HT-29 (cell line): ENCODE measurements around the gene SCD5. TPM values are rescaled to one million over a fixed set of nuclear protein-coding genes. Genes with fewer than 3 reads are reported as not detected.

Experiments
- DNase-seq: peaks from one replicate; pipeline ENCODE4 v3.0.0-alpha.2; 2015; ENCODE audit warnings: low spot score
- total RNA-seq: library from RNA; depleted of rRNA; stranded (reverse); fragments of >200 nt; shearing (Covaris generic); gene quantifications from 2 replicates; pipeline ENCODE4 v1.2.3, GENCODE V29; 2014

Gene SCD5
- total RNA-seq, 1 experiment from 2014 or later = 0.13 TPM

GRCh38 chr4:82630079-82630478 is 168.5 kb downstream of the SCD5 start:
- no peak for DNase-seq

GRCh38 chr4:82629238-82630000 is 169.2 kb downstream of the SCD5 start:
- no peak for DNase-seq

- DNase-seq = no peak
Observed at GRCh38 chr4:82626251-82626868, 172.2 kb downstream of the SCD5 start.

- DNase-seq = no peak
Observed at GRCh38 chr4:82624819-82625218, 173.8 kb downstream of the SCD5 start.

GRCh38 chr4:82623121-82623683 is 175.4 kb downstream of the SCD5 start:
- DNase-seq = no peak

GRCh38 chr4:82621251-82621650 is 177.3 kb downstream of the SCD5 start:
- DNase-seq = no peak

GRCh38 chr4:82620126-82620735 is 178.4 kb downstream of the SCD5 start:
- DNase-seq = no peak

- no peak for DNase-seq
Observed at GRCh38 chr4:82618103-82618720, 180.4 kb downstream of the SCD5 start.

GRCh38 chr4:82614838-82615449 is 183.7 kb downstream of the SCD5 start:
- no peak for DNase-seq

GRCh38 chr4:82613121-82613520 is 185.5 kb downstream of the SCD5 start:
- DNase-seq = no peak

- DNase-seq = no peak
Observed at GRCh38 chr4:82611982-82612381, 186.6 kb downstream of the SCD5 start.

- DNase-seq = no peak
Observed at GRCh38 chr4:82611527-82611926, 187.1 kb downstream of the SCD5 start.

GRCh38 chr4:82610041-82610440 is 188.6 kb downstream of the SCD5 start:
- DNase-seq = no peak

GRCh38 chr4:82606622-82607021 is 192.0 kb downstream of the SCD5 start:
- DNase-seq = no peak

GRCh38 chr4:82604522-82604921 is 194.1 kb downstream of the SCD5 start:
- DNase-seq = no peak

GRCh38 chr4:82601242-82602015 is 197.2 kb downstream of the SCD5 start:
- DNase-seq = no peak

GRCh38 chr4:82599336-82599735 is 199.3 kb downstream of the SCD5 start:
- DNase-seq = no peak

GRCh38 chr4:82594456-82594855 is 204.1 kb downstream of the SCD5 start:
- no peak for DNase-seq

GRCh38 chr4:82593411-82593810 is 205.2 kb downstream of the SCD5 start:
- DNase-seq = no peak

- DNase-seq = no peak
Observed at GRCh38 chr4:82592639-82593038, 206.0 kb downstream of the SCD5 start.

GRCh38 chr4:82591592-82591991 is 207.0 kb downstream of the SCD5 start:
- no peak for DNase-seq
